Ramos (cell line): ENCODE results near the gene ABCA8.
"Not testable (repeated sequence)": the region's sequence is repeated elsewhere in the genome, so short reads cannot be mapped to it uniquely, and the experiment has no call there.

Experiments used
- in situ Hi-C: fragments of 300-500 bp; cut with MboI; formaldehyde crosslinking; loops from one replicate; pipeline ENCODE4 v1.14.3; 2022; ENCODE audit warnings: low sequenced_read_pairs; ENCODE audit not compliant: unreplicated experiment

ABCA8 gene, protein sequence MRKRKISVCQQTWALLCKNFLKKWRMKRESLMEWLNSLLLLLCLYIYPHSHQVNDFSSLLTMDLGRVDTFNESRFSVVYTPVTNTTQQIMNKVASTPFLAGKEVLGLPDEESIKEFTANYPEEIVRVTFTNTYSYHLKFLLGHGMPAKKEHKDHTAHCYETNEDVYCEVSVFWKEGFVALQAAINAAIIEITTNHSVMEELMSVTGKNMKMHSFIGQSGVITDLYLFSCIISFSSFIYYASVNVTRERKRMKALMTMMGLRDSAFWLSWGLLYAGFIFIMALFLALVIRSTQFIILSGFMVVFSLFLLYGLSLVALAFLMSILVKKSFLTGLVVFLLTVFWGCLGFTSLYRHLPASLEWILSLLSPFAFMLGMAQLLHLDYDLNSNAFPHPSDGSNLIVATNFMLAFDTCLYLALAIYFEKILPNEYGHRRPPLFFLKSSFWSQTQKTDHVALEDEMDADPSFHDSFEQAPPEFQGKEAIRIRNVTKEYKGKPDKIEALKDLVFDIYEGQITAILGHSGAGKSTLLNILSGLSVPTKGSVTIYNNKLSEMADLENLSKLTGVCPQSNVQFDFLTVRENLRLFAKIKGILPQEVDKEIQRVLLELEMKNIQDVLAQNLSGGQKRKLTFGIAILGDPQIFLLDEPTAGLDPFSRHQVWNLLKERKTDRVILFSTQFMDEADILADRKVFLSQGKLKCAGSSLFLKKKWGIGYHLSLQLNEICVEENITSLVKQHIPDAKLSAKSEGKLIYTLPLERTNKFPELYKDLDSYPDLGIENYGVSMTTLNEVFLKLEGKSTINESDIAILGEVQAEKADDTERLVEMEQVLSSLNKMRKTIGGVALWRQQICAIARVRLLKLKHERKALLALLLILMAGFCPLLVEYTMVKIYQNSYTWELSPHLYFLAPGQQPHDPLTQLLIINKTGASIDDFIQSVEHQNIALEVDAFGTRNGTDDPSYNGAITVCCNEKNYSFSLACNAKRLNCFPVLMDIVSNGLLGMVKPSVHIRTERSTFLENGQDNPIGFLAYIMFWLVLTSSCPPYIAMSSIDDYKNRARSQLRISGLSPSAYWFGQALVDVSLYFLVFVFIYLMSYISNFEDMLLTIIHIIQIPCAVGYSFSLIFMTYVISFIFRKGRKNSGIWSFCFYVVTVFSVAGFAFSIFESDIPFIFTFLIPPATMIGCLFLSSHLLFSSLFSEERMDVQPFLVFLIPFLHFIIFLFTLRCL (N-terminal part only)

GRCh38 chr17:68955181-68955841 is at the start of gene ABCA8:
Gene ABCA8, minus strand, starts transcription at chr17:68955392. Its CDS starts 13,358 bp downstream, at chr17:68942034.
- in situ Hi-C loops = no loop called here

GRCh38 chr17:69004759-69005158 is 49.6 kb upstream of the ABCA8 start:
- in situ Hi-C loops = not testable (repeated sequence)

DNA sequence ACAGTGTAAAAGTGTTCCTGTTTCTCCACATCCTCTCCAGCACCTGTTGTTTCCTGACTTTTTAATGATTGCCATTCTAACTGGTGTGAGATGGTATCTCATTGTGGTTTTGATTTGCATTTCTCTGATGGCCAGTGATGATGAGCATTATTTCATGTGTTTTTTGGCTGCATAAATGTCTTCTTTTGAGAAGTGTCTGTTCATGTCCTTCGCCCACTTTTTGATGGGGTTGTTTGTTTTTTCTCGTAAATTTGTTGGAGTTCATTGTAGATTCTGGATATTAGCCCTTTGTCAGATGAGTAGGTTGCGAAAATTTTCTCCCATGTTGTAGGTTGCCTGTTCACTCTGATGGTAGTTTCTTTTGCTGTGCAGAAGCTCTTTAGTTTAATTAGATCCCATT is 44.6 kb upstream of the ABCA8 start:
- in situ Hi-C loops = not testable (repeated sequence)

DNA sequence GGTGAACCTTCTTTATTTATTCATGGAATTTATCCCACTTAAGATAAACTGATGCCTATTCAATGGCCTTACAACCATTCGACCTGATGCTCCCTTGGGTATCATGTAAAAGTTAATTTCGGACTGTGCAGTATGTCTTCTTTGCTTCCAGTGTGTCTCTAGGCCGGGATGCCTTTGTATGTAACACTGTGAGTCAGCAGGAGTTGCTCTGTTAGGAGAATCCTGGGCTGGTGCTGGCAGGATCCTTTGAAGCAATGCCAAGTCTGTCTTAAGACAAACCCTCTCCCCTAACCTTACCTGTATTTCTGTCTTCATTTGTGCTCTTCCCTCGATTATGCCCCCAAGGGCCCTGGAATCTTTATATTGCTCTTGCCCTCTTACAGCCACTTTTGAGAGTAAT is 37.9 kb upstream of the ABCA8 start:
- in situ Hi-C loops = no loop called here

DNA sequence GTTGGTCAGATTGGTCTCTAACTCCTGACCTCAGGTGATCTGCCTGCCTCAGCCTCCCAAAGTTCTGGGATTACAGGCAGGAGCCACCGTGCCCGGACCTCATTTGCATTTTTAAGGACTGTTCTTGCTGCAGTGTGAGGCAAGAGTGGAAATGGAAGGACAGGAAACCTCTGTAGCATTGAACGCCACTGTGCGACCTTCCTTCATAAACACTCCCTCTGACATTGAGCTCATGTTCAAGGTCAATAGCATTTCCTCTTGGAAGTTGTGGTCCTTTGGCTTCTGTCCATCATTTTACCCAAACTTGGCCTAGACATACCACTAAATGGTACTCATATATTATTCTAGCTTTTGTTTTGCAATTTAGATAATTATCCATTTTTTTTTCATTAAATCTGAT is 32.8 kb upstream of the ABCA8 start:
- in situ Hi-C loops = no loop called here

DNA sequence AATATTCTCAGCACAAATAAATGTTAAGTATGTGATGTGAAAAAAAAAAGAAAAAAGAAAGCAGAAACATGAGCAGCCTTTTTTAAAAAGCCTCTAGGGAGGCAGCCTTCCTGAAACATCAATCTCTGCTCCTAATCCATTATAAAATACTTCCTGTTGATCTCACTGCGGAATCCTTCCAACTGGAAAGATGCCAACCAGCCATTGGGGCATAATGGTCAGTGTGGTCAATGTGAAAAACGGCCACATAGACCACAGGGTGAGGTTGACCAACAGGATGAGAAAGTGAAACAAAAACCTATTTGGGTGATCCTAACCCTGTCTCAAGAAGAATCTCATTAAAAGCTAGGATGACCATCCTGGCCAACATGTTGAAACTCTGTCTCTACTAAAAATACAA is 26.1 kb upstream of the ABCA8 start:
- in situ Hi-C loops = no loop called here

DNA sequence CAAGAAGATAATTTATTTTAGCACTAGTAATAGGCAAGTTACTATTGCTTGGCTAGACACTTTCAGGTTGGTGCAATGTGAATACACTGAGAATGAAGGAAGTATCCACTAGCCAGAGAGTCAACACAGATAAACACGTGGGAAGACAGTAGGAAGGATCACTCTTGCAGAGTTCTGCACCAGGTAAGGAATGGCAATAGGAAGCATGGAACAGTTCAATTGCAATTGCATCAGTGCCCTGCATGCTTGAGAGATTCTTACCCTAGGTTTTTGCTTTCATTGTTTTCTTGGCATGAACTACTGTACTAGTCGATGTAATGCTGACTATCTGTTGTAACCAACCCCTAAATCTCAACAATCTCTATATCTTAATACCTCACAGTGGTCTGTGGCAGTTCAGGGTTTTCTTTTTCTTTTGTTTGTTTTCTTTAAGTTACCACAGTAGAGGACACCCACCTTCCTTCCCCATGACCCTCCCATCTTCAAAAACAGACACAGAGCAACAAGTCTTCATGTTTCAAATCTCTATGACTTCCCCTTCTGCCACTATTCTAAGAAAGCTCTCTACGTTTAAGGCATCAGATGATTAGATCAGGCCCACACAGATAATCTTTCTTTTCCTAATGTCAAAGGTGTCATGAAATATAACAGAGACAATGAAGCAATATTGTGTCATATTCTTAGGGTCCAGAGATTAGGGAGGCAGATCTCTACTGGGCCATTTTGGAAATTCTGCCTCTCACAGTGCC is 18.1 kb upstream of the ABCA8 start:
- in situ Hi-C loops = no loop called here

DNA sequence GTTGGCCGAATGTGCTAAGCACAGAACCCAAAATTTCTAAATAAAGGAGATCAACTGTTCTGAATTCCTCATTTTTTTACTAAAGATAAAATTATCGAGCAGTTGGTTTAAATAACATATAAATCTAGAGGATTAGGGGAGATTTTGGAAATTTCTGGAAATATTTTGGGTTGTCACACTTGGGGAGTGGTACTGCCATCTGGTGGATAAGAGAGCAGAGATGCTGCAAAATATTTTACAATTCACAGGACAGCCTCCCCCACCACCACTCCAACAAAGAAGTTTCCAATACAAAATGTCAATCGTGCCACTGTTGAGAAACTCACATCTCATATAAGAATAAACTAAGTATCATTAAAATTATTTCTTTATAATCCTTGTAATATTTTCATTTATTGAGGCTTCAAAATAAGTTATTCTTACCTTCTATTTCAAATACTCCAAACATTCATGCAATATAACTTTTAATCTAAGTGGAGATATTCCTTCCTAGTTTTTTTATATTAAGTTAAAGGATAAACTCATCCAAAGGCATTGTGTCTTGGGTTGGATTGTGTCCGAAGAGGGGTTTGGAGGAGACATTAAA is 17.0 kb upstream of the ABCA8 start:
- in situ Hi-C loops = no loop called here

GRCh38 chr17:68969101-68969500 is 13.9 kb upstream of the ABCA8 start:
- in situ Hi-C loops = no loop called here

DNA sequence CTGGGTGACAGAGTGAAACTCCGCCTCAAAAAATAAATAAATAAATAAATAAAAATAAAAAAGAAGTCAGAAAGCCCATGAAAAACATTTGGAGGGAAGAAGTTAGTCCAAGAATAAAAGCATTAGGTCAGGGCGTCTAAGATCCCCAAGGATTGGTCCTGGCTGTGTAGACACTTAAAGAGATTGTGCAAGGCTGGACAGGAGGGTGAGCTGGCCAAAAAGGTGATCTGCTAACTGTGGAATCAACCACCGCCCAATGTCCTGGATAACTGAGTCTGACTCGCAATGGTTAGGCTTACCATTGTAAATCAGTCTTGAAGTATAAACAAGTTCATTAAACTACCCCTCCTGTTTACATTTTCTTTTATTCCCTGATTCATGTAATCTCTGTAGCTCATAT is 8.8 kb upstream of the ABCA8 start:
- in situ Hi-C loops = no loop called here

GRCh38 chr17:68961214-68961882 is 6.2 kb upstream of the ABCA8 start:
- in situ Hi-C loops = no loop called here

GRCh38 chr17:68959117-68959516 is 3.9 kb upstream of the ABCA8 start:
- in situ Hi-C loops = not testable (repeated sequence)

DNA sequence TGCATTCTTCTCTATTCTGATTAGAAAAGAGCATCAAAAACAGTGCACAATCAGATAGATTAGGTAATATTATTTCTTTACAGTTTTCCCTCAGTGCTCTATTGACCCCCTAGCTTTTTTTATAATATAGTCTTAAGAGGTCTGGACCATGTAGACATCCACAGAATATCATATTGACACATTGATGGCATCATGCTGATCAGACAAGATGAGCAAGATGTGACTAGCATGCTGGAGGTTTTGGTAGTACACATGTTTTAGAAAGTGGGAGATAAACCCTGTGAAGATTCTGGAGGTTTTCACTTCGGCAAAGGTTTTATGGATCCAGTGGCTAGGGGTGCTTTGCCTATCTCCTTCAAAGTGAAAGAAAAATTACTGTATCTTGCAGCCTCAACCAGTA is 2.8 kb upstream of the ABCA8 start:
- in situ Hi-C loops = no loop called here

GRCh38 chr17:68954146-68954896 is 871 bp downstream of the ABCA8 start:
- in situ Hi-C loops = no loop called here

DNA sequence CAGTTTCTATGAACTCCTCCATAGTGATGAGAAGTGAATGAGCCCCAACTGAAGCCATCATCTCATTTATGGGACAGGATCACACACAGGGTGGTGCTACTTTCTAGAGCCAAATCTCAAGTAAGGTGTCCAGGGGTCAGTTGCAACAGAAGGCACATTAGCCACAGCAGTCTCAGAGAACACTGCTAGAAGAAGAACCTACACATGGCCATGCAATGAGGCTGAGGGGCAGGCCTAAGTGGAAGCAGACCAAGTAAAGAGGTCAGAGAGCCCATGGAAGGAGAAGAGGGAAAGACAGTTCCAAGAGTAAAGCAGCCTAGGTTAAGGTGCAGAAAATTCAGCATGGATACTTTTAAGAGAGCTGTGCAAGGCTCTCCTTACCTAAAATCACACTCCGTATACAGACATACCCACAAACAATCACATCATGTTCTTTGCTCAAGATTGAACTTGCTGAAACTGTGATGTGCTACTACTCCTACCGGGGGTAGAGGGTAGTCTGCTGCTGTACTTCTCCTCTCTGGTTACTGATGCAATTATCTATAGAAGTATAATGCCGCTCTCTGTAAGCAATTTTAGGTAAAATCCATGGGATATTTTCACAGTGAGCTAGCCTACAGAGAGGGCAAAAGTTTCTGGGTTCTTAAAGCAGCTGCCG is 1.7 kb downstream of the ABCA8 start:
- in situ Hi-C loops = no loop called here

- in situ Hi-C loops = no loop called here
Observed at GRCh38 chr17:68950725-68951124, 4.5 kb downstream of the ABCA8 start.

DNA sequence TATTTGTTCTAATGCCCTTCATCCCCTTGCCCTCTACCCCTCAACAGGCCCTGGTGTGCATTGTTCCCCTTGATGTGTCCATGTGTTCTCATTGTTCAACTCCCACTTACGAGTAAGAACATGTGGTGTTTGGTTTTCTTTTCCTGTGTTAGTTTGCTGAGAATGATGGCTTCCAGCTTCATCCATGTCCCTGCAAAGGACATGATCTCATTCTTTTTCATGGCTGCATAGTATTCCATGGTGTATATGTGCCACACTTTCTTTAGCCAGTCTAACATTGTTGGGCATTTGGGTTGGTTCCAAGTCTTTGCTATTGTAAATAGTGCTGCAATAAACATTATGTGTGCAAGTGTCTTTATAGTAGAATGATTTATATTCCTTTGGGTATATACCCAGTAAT is 7.3 kb downstream of the ABCA8 start:
- in situ Hi-C loops = not testable (repeated sequence)
